Measurements from ENCODE around the gene CAPN13. TPM values are rescaled to one million over a fixed set of nuclear protein-coding genes. Genes with fewer than 3 reads are reported as not detected.

CAPN13 gene
- total and polyA plus RNA-seq, 10 of the 15 experiments (the other 5 are each of a cell fraction or from before 2014, with no cell fraction given): 0.03 to 0.10 (median 0.06) TPM; not detected in 7

DNA sequence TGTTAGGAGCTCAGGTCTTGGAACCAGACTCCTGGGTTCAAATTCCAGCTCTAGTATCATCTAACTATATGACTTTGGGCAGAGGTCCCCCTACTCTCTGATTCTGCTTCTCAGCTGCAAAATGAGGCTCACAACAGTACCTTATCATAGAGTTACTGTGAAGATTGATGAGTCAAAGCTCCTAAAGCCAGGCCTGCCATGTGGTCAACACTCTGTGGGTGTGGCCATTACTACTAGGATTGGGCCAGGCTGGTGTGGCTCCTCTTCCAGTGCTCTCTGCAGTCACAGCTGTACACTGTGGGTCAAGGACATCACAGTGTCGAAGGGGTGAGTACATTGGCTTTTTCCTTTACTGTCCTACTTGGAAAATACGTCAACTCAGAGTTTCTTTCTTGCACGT lies 22.6 kb downstream of the CAPN13 start:
- Histone ChIP-seq H3K79me2 (ENCODE audit: control insufficient read depth, insufficient read depth, low read length) (no peaks in the 10 kb centered on the region), H3K9ac (ENCODE audit: control insufficient read depth, insufficient read depth, low read length) (no peak overlapping the region), H3K9me3 (replicated peaks; ENCODE audit: control insufficient read depth, insufficient read depth, low read length) (no peaks in the 10 kb centered on the region), H3K4me3 (no peak overlapping the region), H3K36me3 (ENCODE audit: control insufficient read depth in 2 of 2, insufficient read depth in 2 of 2, low read length in 1 of 2) (no peaks in the 10 kb centered on the region), H3K27ac (ENCODE audit: control insufficient read depth, insufficient read depth) (no peak overlapping the region), H2AFZ (ENCODE audit: control insufficient read depth, low read depth, low read length) (no peak overlapping the region), H3K4me1 (ENCODE audit: control insufficient read depth, insufficient read depth, low read length) (no peaks in the 10 kb centered on the region), H3K27me3 (replicated peaks in 1 of 2; ENCODE audit: control insufficient read depth in 2 of 2, insufficient read depth in 2 of 2, low read length in 1 of 2) (no peaks in the 10 kb centered on the region; a peak in 2 of 4 replicates), H3K4me2 (ENCODE audit: control insufficient read depth, insufficient read depth) (no peak overlapping the region), H4K20me1 (ENCODE audit: control insufficient read depth, insufficient read depth) (no peaks in the 10 kb centered on the region)
- no TSS peak for BruUV-seq (replicated peaks)
- FAIRE-seq (no peak), ATAC-seq (no peak), DNase-seq (ENCODE audit: low read depth, low spot score) (no peak)
- ChIA-PET CTCF (interaction anchor here (1.1 kb wide), 1 partner anchor 548 kb away, joined by 3 read pairs; no protein-coding TSS in a partner anchor), RAD21 (ENCODE audit: unreplicated experiment) (no interaction called here), POLR2A (no interaction called here), SMC1A (ENCODE audit: uncharacterized antibody, unreplicated experiment) (interaction anchor here (1.7 kb wide), 1 partner anchor 10 kb away, joined by 6 read pairs; no protein-coding TSS in a partner anchor)
- WGBS (ENCODE audit: insufficient coverage, insufficient replicate concordance, low lambda C conversion rate, missing lambda C conversion rate): 16% methylated on average over 3 of the region's 3 CpGs
- TF ChIP-seq DPF2 (IDR thresholded peaks at IDR 0.05) (no peak), SUZ12 (IDR thresholded peaks at IDR 0.05; ENCODE audit: unreplicated experiment) (no peak), IKZF1 (conservative IDR thresholded peaks at IDR 0.05) (no peak), JUNB (IDR thresholded peaks at IDR 0.05) (no peak), TCF12 (IDR thresholded peaks at IDR 0.05; ENCODE audit: low read depth, low read length) (no peak), STAT3 (IDR thresholded peaks at IDR 0.05; ENCODE audit: low read depth, low read length) (no peak), MXI1 (IDR thresholded peaks at IDR 0.05; ENCODE audit: low read depth, low read length) (no peak)
- TF ChIP-seq, protein P1, sequence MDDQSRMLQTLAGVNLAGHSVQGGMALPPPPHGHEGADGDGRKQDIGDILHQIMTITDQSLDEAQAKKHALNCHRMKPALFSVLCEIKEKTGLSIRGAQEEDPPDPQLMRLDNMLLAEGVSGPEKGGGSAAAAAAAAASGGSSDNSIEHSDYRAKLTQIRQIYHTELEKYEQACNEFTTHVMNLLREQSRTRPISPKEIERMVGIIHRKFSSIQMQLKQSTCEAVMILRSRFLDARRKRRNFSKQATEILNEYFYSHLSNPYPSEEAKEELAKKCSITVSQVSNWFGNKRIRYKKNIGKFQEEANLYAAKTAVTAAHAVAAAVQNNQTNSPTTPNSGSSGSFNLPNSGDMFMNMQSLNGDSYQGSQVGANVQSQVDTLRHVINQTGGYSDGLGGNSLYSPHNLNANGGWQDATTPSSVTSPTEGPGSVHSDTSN (IDR thresholded peaks at IDR 0.05; ENCODE audit: insufficient replicate concordance, low read depth, low read length): no peak
- intact Hi-C loops (cut with micrococcal nuclease; ENCODE audit: unreplicated experiment) (no loop called here), in situ Hi-C loops (cut with MboI) (no loop called here)

Measured in GM12878 (cell line).